HG03439 (cell line): Measurements from ENCODE around the gene PGBD2.
"Not testable (repeated sequence)": the region's sequence is repeated elsewhere in the genome, so short reads cannot be mapped to it uniquely, and the experiment has no call there.

Experiments used
- ATAC-seq: cut with Tn5 transposase; IDR thresholded peaks from one replicate; pipeline ENCODE4 v1.9.1; 2021; ENCODE audit warnings: mild to moderate bottlenecking, moderate library complexity; ENCODE audit not compliant: unreplicated experiment

Gene PGBD2, protein sequence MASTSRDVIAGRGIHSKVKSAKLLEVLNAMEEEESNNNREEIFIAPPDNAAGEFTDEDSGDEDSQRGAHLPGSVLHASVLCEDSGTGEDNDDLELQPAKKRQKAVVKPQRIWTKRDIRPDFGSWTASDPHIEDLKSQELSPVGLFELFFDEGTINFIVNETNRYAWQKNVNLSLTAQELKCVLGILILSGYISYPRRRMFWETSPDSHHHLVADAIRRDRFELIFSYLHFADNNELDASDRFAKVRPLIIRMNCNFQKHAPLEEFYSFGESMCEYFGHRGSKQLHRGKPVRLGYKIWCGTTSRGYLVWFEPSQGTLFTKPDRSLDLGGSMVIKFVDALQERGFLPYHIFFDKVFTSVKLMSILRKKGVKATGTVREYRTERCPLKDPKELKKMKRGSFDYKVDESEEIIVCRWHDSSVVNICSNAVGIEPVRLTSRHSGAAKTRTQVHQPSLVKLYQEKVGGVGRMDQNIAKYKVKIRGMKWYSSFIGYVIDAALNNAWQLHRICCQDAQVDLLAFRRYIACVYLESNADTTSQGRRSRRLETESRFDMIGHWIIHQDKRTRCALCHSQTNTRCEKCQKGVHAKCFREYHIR

DNA sequence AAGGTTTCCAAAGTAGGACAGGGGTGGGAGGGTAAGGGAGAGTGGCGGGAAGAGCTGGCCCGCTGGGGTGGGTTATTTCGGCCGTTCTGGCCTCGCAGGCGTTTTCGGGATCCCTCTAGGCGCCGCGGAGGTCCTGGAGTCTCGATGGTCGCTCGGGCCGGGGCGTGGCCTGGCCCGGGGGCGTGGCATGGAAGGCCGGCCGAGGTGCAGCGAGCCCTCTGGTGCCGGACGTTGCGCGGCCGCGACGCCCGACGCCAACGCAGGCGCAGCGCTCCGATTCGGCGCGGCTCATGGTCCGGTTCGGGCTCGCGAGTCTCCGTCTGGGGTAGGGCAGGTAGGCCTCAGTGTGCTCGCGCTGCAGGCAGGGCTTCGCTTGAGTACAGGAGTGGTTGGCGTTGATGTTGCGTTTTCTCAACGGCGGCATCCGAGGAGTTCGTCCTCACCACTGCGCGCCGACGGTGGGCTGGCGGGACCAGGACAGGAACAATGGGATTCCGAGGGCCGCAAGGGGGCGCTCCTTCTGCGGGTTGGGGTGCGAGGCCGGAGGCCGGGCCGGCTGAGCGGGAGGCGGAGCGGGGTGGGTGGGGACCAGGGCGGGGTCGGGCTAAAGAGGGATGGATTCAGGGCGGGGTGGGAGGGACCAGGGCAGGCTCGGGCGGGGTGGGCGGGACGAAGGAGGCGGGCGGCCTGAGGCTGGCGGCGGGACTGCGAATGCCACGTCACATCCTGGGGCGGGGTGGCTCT lies at the start of gene PGBD2:
TSS of gene PGBD2 (plus strand) at position 227 of the 744 bp plus-strand sequence. CDS start 7,628 bp downstream, outside the sequence.
- ATAC-seq: peak; percentile 96

DNA sequence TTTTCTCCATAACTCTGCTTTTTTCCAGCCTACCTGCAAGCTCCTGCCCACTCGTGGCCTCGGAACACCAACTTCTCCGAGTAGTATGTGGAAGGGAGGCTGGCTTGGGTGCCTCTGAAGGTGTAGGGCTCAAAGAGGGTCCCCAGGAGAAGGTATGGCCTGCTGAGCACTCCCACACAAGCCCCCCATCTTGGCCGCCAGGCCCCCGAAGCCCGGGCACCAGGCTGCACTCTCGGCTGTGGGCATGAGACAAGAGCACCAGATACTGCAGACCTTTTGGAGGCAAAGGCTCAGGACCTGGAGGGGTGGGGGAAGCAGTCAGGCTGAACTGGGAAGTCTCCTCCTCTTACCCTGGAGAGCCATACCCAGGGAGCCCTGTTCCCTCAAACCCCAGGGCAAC lies 48.8 kb upstream of the PGBD2 start:
- no peak for ATAC-seq

DNA sequence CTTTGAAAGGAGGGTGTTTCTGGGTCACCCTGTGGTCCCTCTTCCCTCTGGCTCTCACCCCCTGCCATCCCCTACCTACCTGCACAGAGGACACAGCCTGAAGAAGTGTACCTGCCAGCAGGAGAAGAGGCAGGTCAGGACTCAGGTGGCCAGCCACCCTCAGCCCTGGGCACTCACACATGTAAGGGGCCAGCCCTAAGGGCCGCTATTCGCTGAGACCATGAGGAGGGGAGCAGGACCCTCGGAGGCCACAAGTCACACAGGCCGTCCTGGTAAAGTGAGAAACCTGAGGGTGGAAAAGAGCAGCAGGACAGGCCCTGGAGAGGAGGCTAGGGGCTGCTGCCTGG lies 48.3 kb upstream of the PGBD2 start:
- ATAC-seq: peak; percentile 0

DNA sequence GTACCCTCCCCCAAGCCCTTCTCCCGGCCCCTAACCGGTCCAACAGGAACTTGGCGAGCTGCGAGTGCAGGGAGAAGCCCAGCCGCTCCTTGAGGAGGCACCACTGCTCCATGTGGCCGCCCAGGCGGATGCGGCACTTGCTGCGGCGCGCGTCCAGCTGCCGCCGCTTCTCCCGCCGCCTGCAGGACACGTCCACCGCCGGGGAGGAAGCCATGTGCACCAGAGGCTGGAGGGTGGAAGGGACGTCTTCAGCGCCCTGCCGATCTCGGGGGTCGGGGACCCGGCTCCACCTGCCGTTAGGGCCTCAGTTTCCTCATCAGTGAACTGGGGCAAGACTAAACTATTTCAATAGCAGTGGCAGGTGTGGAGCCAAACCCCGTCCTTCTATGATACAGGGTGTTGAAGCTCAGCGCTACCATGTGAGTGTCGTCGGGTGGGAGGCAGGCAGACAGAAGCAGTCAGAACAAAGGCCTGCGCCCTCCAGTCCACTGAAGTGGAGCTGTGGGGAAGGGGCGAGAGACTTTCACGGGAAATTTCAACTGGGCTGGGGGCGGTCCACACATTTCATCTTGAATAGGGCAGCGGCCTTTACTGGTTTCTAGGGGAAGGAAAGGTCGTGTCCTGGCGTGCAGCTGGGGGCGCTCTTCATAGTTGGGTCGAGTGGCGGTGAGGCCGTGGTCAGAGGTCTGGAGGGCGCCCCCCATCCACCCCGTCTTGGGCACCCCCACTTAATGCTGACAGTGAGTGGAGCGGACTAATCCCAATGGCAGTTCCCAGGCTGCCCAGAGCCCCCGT lies 47.7 kb upstream of the PGBD2 start:
- ATAC-seq: peak; percentile 34

DNA sequence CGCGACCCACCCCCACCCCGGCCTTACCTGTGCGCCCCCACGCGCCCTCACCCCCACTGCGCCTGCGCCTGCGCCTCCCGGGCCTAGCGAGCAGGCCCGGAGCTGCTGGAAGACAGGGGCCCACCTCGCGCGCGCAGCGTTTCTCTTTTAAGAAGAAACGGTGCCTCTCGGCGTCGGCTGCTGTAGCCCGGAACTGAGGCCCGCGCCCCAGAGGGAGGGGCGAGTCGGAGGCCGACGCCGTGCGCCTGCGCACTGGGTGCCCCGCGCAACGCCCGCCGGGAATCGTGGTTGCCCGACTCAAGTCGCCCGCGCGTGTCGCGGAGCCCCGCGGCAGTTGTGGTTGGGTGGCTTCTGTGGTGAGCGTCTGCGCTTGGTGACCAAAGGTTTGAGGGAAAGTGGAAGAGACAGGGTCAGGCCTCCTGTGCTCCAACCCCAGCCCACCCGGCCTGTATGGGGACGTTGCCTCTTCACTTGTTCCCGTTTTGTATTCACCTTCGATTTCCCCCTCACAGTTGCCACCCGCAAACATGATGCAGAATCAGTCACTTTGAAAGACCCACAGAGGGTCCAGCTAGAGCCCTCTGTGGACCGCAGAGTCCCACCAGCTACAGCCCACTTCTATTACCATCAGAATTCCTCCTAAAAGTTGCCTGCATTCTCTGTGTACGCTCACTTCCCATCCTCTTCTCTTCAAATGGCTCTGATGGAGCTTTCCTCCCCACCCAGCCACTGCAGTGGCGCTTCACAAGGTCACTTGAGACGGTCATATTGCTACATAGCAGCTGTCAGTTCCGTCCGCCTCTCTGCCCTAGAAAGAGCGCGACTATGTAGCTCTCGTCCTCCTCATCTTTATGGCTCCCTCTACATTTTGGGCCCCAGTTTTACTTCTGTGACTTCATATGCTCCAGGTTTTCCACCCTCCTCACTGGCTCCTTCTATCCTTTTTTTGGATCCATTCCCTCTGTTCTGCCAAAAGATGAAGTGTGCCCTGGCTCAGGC lies 46.8 kb upstream of the PGBD2 start, which contains the start of gene ZNF692:
TSS of gene ZNF692 (minus strand) at position 195 of the 999 bp plus-strand sequence. CDS start 776 bp downstream, outside the sequence.
- ATAC-seq: peak; percentile 80

DNA sequence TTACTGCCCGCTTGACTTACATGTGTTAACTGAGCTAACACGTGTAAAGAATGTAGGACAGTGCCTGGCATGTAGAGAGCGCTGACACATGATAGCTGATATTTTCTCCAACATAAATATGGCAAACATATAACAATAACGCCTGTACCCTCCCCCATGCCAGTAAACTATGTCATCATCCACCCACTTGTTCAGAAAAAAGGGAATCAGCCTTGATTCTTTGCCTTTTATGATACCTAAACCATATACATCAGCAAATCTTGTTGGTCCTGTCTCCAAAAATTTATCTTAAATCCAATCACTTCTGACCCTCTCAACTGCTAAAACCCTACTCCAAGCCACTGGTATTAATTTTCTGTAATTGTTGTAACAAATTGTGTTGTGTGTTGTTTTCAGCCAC lies 46.0 kb upstream of the PGBD2 start:
- no peak for ATAC-seq

DNA sequence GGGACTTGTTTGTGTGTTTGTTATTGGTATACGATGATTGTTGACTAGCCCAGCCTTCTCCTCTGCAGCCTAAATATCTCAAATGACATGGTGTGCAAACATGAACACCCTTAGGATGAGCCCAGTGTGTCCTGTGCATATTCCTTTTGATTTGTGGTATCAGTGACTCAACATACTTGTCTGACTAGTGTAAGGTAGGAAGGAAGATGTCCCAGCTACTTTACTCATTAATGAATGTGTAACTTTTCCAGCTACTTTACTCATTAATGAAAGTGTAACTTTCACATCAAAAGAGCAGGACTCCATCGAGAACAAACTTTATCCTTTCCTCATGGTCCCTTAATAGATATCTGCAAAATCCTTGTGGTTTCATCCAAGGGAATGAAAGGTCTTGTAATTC lies 44.4 kb upstream of the PGBD2 start:
- no peak for ATAC-seq

DNA sequence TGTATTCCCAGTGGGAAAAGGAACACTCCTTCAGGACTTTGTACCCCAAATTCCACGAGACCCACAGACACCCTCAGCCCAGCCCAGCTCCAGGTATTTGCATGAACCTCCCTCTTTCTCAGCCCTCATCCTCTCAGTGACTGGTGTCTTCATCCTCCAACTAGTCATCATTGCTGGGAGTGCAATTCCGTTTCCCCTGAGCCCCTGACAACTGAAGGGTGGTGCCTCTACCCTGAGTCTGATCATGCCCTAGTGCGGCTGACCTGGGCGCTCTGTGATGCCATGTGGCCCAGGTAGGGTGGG lies 43.4 kb upstream of the PGBD2 start:
- ATAC-seq: peak; percentile 5

DNA sequence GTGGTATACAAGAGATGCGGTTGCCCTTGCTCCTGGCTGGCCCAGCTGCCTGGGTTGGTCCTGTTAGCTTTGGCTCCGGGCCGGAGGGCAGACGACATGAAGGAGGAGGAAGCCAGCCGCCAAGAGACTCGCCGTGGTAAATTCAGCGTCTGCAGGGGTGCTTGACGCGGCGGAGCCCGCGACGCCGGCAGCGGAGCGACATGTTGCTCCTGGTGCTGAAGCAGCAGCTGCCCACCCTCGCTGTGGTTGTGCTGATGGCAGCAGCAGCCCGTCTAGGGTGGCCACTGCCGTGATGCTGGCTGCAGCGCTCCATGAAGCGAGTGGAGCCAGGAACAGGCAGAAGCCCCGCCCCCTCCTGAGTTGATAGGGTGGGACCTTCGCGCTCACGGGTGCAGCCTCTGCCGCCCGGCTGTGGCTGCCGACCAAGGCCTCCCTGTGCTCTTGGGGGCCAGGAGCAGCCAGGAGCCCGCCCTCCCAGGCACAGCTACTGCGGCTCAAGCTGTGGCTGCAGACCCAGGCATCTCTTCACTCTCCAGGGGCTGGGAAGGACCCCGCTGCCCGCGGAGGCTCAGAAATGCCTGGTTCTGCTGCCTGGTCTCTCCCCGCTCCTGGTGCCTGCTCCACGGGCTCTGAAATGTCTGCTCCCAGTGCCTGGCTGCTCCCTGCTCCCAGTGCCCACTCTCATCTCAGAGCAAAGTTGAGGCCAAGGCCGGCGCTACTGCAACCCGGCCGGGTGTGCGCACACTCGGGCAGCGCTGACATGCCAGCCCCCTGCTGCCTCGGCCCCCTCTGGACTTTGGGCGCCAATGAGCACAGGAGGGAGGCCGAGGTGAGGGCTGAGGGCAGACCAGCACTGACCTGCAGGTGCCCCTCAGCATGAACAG lies 42.8 kb upstream of the PGBD2 start:
- ATAC-seq: peak; percentile 54

DNA sequence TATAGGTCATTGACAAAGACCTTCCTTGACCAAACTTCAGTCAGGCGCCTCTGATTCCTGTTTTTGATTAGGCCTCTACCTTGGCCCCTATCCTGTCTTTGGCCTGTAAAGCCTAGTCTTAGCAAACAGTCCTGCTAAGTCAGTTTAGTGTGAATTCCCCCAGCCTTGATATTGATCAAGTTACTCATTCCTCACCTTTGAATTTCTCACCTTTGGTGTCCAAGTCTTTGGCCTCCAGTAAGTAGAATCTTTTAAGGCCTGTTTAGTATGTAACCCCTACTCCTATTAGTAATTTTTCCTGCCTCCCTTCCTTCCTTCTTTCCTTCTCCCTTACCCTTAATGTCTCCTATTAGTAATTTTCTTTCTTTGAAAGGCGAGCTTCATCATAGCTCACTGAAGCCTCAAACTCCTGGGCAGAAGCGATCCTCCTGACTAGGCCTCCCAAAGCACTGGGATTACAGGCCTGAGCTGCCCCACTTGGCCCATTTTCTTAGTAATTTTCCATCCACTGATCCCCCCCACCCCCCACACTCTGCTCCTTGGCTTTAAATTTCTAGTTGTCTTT lies 34.1 kb upstream of the PGBD2 start:
- no peak for ATAC-seq

DNA sequence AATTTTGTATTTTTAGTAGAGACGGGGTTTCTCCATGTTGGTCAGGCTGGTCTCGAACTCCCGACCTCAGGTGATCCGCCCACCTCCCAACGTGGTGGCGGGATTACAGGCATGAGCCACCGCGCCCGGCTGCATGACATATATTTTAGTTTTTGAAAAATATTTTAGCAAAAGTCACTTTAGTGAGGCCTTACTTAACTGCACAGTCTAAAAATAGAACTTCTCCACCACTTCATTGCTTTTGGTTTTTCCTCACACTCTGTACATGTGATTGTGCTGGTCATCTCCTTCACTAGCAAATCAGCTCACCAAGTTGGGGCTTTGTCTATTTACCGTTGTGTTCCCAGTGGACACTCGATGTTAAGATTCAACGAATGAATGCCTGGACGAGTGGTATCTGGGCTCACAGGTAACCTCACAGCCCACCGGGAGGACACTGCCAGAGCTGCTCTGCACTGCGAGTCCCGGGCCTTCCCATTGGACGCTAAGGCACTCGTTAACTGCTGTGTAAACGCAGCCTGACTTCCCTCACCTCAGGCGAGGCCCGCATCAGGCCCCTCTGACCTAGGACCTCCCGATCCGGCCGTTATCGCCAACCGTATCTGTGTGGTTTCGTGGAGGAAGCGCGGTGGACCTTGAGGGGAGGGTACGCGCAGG lies 33.2 kb upstream of the PGBD2 start:
- peak; percentile 34 for ATAC-seq

DNA sequence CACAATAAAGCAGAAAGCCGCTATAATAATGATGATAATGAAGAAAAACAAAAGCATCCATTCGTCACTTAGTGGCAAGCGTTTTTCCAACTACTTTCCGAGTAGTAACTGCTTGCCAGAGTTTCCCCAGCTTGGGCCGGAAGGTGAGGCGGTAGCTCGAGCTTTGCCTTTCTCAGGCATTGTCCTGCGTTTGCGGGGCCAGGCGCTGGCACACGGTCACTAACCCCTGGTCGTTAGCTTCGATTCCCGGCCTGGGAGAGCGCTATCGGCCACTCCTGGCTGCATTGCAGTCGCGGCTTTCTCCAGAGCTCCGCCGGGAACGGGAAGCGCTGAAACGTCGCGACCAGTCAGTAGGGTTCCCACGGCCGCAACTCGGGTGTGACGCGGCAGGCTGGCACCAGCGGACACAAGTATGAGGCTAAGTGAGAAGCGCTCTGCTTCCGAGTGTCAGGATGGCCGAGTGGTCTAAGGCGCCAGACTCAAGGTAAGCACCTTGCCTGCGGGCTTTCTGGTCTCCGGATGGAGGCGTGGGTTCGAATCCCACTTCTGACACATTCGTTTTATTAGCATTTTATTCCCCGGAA lies 32.5 kb upstream of the PGBD2 start:
- peak; percentile 80 for ATAC-seq

DNA sequence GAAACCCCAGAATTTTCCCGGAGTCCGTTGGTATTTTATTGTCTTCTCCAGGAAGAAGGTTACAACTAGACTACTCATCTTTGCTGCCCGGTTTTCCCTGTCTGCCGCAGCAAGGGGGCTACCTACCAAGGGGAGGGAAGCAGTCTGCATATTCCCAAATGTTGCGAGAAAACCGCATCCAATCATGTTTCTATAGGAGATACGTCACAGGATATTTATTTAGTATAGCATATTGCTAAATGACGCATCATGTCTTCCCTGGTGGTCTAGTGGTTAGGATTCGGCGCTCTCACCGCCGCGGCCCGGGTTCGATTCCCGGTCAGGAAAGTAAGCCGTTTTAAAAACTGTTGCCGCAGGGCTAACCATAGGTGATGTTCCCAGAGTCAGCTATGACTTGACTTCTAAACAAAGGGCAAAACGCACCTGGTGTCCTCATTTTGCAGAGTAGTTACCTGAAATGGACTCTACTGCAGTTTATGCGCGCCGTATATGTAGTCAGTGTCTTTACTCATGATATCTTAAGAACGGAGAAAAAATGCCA lies 32.0 kb upstream of the PGBD2 start:
- ATAC-seq: peak; percentile 61

DNA sequence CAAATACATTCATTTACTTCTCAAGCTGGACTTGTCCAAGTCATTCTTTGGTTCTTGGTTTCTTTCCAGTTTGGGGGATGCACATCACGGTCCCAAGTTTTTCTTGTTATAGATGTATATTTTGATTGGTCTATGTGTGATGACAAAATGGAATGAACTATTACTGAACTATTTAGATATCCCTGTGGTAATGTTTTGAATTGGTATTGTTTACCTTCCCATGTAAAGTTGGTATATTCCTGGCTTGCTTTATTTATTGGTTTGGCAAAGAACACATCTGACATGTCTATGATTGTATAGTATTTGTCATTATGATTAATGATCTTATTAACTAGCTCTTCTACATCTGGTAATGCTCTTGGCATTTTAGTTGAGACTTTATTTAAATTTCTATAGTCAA lies 24.8 kb upstream of the PGBD2 start:
- no peak for ATAC-seq

DNA sequence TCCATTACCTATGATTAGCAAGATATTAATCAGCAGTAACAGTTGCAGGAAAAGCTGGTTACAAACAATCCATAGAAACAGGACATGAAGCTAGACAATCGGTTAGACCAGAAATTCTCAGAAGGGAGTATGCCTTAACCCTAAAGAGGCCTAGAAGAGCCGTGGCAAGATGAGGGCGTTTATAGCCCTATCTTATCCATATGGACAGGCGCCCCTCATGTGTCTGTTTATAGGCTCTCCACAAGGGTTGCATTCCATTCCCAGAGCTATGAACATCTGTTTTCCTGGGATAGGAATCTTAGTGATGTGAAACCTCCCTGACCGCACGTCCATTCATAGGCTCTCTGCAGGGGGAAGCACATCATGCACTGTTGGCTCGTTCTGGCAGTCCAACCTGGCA lies 23.6 kb upstream of the PGBD2 start:
- not testable (repeated sequence) for ATAC-seq

DNA sequence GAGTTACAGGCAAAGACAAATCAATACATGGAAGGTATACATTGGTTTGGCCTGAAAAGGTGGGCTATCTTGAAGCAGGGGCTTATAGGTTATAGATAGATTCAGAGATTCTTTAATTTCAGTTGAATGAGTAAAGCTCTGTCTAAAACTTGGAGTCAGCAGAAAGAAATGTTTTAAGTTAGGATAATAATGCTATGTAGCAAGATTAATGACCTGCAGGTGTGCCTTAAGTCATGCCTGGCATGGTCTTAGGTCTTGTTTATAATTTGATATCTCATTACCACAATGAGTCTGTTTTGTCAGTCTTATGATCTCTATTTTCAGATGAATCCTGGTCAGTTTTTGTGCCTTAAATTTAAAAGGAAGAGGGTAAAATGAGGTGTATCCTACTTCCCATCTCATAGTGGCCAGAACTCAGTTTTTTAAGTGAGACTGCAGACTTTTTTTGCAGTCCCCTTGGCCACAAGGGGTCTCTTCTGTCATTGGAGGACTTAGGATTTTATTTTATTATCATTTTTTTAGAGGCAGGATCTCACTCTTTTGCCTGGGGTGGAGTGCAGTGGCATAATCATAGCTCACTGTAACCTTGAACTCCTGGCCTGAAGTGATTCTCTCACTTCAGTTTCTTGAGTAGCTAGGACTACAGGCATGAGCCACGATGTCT lies 21.3 kb upstream of the PGBD2 start:
- ATAC-seq: no peak

DNA sequence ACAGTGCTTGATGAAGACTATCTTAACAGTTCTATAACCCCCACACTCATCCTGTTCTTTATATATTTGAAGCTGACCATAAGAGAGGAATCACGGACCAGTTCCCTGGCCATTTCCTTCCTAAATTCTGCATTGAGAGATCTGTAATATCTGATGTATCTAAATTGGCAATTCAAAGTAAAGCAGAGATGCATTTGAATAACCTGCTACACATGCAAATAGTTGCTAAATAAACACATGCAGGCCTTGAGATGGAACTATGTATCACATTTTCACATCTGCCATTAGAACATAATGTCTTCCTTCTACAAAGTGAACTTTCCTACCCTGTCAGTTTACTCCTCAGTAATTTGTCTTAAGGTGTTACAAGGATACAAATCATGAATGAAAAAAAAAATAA lies 20.4 kb upstream of the PGBD2 start:
- ATAC-seq: no peak
